Stomach (tissue), 9 donors: ENCODE measurements around the gene MYADM. TPM values are rescaled to one million over a fixed set of nuclear protein-coding genes. Genes with fewer than 3 reads are reported as not detected.
A peak's percentile ranks its signal among the peaks of the same experiment; 100 is the strongest.

Experiments used
- DNase-seq, 2 donors: peaks; one replicate each; pipeline versions ENCODE4 v3.0.0 to v3.0.0-alpha.2; 2013 to 2019
- H3K27ac ChIP-seq, 5 donors: fragments of 200-600 bp in 4 of 5; sonication (generic) in 4 of 5; one replicate each; pipeline ENCODE4 v1.5.1; 2013 to 2019; ENCODE audit warnings: mild to moderate bottlenecking in 1 of 5, moderate library complexity in 1 of 5
- H3K27me3 ChIP-seq, 3 donors: fragments of 200-600 bp; sonication (generic); one replicate each; pipeline ENCODE4 v1.5.1; 2017 to 2019; ENCODE audit warnings: mixed run types in 1 of 3
- H3K36me3 ChIP-seq, 4 donors: fragments of 200-600 bp; sonication (generic); 1 replicate in 3 of 4; 2 replicates in 1 of 4; pipeline ENCODE4 v1.5.1; 2016 to 2019
- H3K4me1 ChIP-seq, 4 donors: fragments of 200-600 bp; sonication (generic); one replicate each; pipeline ENCODE4 v1.5.1; 2016 to 2019
- H3K4me3 ChIP-seq, 4 donors: fragments of 200-600 bp; sonication (generic) in 3 of 4; one replicate each; pipeline ENCODE4 v1.5.1; 2016 to 2019; ENCODE audit warnings: mild to moderate bottlenecking in 1 of 4
- H3K9me3 ChIP-seq, 4 donors: fragments of 200-600 bp; sonication (generic); one replicate each; pipeline ENCODE4 v1.5.1; 2016 to 2019
- EP300 ChIP-seq: sonication (generic); formaldehyde crosslinking; IDR thresholded peaks from one replicate; pipeline ENCODE4 v1.6.1; 2017; ENCODE audit warnings: antibody characterized with exemption
- POLR2A ChIP-seq, 4 donors: fragments of 450-650 bp; IDR thresholded peaks; one replicate each; pipeline ENCODE4 v1.6.1; 2016; ENCODE audit warnings: antibody characterized with exemption in 4 of 4, control low read depth in 2 of 4, mild to moderate bottlenecking in 1 of 4, moderate library complexity in 1 of 4
- POLR2AphosphoS5 ChIP-seq, 3 donors: sonication (generic); formaldehyde crosslinking; IDR thresholded peaks; one replicate each; pipeline ENCODE4 v1.6.1; 2016; ENCODE audit warnings: antibody characterized with exemption in 3 of 3
- WGBS, 5 donors: extraction: QIAGEN DNeasy Blood & Tissue Kit in 3 of 5; methylation state at CpG; one replicate each; pipeline versions ENCODE4 v1.1.5 to v1.1.7; 2013 to 2018; 5-methylcytosine and 5-hydroxymethylcytosine counted together
- intact Hi-C: fragments of 100-400 bp; cut with DNase I; formaldehyde crosslinking; loops from one replicate; pipeline ENCODE4 v1.15.1; 2023; ENCODE audit warnings: low total_unique reads
- polyA plus RNA-seq, 3 donors: library from polyadenylated mRNA; stranded (reverse); fragments of 200-250 nt; gene quantifications; one replicate each; pipeline ENCODE4 v1.2.3, GENCODE V29; 2013
- total RNA-seq, 5 donors: library from RNA; depleted of rRNA; stranded (reverse); fragments of >200 nt; gene quantifications; one replicate each; pipeline versions ENCODE4 v1.1.0 to v1.2.3, GENCODE V29; 2014 to 2016
- TF ChIP-seq, protein P1 (sequence below), 7 experiments: fragments of 450-650 bp in 4 of 7; fragments of 200-600 bp in 3 of 7; sonication (generic) in 3 of 7; IDR thresholded peaks; one replicate each; pipeline ENCODE4 v1.5.1; 2016 to 2019; ENCODE audit warnings: antibody characterized with exemption in 7 of 7, control low read depth in 2 of 7, mild to moderate bottlenecking in 1 of 7
- donor health status: healthy with polysubstance abuse.
- donor health status: Bipolar disorder and iron deficiency.
- donor health status: healthy.

Gene MYADM
- total and polyA plus RNA-seq, 8 donors, result 20.7 to 195 (median 34.4) TPM

GRCh38 chr19:53879140-53880081 is 11.7 kb downstream of the MYADM start:
- intact Hi-C loops, result no loop called here
- peak overlapping the region; percentile 36 to 59 (median 48) for H3K4me3 ChIP-seq
- 1 to 3% (median 1%) methylated on average over 19 to 51 of the region's 51 CpGs for WGBS, 5 donors
- peaks cover 12 to 26% (median 23%) of the 10 kb centered on the region in 4 donors for H3K36me3 ChIP-seq
- peak; percentile 90 to 98 for DNase-seq
- no peaks in the 10 kb centered on the region for H3K9me3 ChIP-seq
- TF ChIP-seq, protein P1, sequence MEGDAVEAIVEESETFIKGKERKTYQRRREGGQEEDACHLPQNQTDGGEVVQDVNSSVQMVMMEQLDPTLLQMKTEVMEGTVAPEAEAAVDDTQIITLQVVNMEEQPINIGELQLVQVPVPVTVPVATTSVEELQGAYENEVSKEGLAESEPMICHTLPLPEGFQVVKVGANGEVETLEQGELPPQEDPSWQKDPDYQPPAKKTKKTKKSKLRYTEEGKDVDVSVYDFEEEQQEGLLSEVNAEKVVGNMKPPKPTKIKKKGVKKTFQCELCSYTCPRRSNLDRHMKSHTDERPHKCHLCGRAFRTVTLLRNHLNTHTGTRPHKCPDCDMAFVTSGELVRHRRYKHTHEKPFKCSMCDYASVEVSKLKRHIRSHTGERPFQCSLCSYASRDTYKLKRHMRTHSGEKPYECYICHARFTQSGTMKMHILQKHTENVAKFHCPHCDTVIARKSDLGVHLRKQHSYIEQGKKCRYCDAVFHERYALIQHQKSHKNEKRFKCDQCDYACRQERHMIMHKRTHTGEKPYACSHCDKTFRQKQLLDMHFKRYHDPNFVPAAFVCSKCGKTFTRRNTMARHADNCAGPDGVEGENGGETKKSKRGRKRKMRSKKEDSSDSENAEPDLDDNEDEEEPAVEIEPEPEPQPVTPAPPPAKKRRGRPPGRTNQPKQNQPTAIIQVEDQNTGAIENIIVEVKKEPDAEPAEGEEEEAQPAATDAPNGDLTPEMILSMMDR (IDR thresholded peaks at IDR 0.05), result no peak
- TF ChIP-seq POLR2A (IDR thresholded peaks at IDR 0.05) (no peak), POLR2AphosphoS5 (IDR thresholded peaks at IDR 0.05) (peak in 2 of 3 donors; percentile 48 to 71), EP300 (no peak)
- peaks cover 13 to 69% (median 52%) of the 10 kb centered on the region in 4 donors for H3K4me1 ChIP-seq
- H3K27ac ChIP-seq, result peak overlapping the region in 1 of 5 donors; percentile 8
- peaks cover 18 to 57% (median 33%) of the 10 kb centered on the region in 3 donors for H3K27me3 ChIP-seq

- Histone ChIP-seq H3K27ac (no peak overlapping the region), H3K9me3 (no peaks in the 10 kb centered on the region), H3K4me1 (peaks cover 13 to 54% (median 42%) of the 10 kb centered on the region in 4 donors), H3K4me3 (no peak overlapping the region), H3K36me3 (peaks cover 0 to 11% (median 8%) of the 10 kb centered on the region in 4 donors), H3K27me3 (peaks cover 18 to 72% (median 34%) of the 10 kb centered on the region in 3 donors)
- 23 to 37% (median 30%) methylated on average over 5 to 6 of the region's 6 CpGs for WGBS, 5 donors
- intact Hi-C loops, result no loop called here
- TF ChIP-seq, protein P1 (IDR thresholded peaks at IDR 0.05), result no peak
- TF ChIP-seq EP300 (no peak), POLR2AphosphoS5 (IDR thresholded peaks at IDR 0.05) (no peak), POLR2A (IDR thresholded peaks at IDR 0.05) (no peak)
- peak in 1 of 2 donors; percentile 12 for DNase-seq
Measured at GRCh38 chr19:53880711-53881481, 13.2 kb downstream of the MYADM start.

- 1 to 3% (median 2%) methylated on average over 28 to 48 of the region's 49 CpGs for WGBS, 5 donors
- peaks cover 0 to 5% (median 1%) of the 10 kb centered on the region in 4 donors for H3K36me3 ChIP-seq
- H3K9me3 ChIP-seq, result no peaks in the 10 kb centered on the region
- no peak for TF ChIP-seq POLR2AphosphoS5 (IDR thresholded peaks at IDR 0.05)
- no peak for TF ChIP-seq EP300
- no peak for TF ChIP-seq POLR2A (IDR thresholded peaks at IDR 0.05)
- TF ChIP-seq, protein P1 (IDR thresholded peaks at IDR 0.05), result peak in 5 of 7 experiments; percentile 34 to 70 (median 42)
- peaks cover 18 to 78% (median 34%) of the 10 kb centered on the region in 3 donors for H3K27me3 ChIP-seq
- H3K4me1 ChIP-seq, result peaks cover 13 to 46% (median 39%) of the 10 kb centered on the region in 4 donors
- H3K4me3 ChIP-seq, result peak within 1 kb of the TSS; percentile 32 to 42 (median 40)
- DNase-seq, result peak; percentile 60 to 87
- H3K27ac ChIP-seq, result no peak within 1 kb of the TSS
- intact Hi-C loops, result no loop called here
Measured at GRCh38 chr19:53881482-53882390, 14.1 kb downstream of the MYADM start, which contains the start of gene PRKCG. PRKCG (plus strand) TSS chr19:53882197; CDS start chr19:53882495, 298 bp downstream.
